ENCODE measurements around the gene ELFN1.

ELFN1 gene

DNA sequence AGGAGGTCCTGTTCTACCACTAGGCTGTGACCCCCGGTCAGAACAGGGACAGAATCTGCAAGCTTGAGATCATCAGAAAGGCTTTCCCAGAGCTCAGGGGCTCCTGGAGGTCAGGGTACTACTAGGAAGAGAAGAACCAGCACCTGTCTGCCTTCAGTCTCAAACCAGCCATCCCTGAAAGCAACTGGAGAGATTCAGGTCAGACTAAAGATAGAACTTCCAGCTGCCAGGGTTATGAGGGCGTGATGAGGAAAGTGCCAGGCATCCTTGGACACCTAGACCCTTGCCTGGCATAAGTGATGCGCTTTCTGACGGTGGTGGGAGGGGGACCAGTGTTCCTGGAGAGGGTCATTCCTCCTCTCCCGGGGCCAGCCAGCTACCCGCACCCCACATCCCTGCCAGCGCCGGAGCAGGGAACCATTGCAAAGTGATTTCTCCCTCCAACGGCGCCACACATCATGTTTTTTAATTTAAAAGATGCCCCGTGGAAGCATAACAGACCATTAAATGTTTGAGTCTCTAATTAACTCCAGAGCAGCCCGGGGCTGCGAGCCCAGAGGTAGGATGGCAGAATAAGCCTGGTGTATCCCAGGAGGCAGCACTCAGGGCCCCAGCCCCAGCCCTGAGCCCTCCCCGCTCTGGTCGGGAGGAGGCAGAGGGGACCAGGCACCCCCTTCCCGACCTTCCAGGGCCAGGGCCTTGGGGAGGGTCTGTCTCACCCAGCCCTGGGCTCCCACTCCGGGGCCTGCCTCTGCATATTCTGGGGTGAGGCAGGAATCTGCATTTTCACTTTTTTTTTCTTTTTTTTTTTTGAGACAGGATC lies 64.0 kb downstream of the ELFN1 start:
- CTCF ChIA-PET, result no interaction called here

DNA sequence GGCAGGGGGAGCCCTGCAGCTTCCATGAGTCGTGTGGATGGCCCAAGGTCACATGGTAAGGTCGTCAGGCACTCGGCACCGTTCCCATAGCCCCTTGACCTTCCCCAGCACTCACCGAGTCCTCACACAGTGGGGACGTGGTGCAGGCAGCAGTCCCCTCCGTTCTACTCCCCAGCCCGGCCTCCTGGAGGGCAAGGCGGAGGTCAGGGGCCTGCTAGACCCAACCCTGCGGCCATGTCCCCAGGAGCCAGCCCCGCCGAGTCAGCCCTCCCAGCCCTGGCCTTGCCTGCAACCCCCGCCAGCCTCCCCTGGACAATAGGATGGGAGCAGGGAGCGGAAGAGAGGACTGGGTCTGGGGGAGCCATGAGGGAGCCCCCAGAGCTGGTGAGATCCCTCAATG lies 65.2 kb downstream of the ELFN1 start:
- POLR2A ChIA-PET, result no interaction called here
- CTCF ChIA-PET, result no interaction called here
- DNase-seq (ENCODE audit: extremely low spot score), result no peak
- TF ChIP-seq BHLHE40 (IDR thresholded peaks at IDR 0.05; ENCODE audit: borderline replicate concordance) (no peak), FOXK2 (IDR thresholded peaks at IDR 0.05) (no peak), SP1 (IDR thresholded peaks at IDR 0.05) (no peak), FOXM1 (IDR thresholded peaks at IDR 0.05; ENCODE audit: borderline replicate concordance) (no peak), SUZ12 (IDR thresholded peaks at IDR 0.05) (no peak), ELF4 (IDR thresholded peaks at IDR 0.05) (no peak), ARNT (IDR thresholded peaks at IDR 0.05) (no peak), TARDBP (IDR thresholded peaks at IDR 0.05) (no peak), ZNF384 (IDR thresholded peaks at IDR 0.05) (no peak), L3MBTL2 (conservative IDR thresholded peaks at IDR 0.05) (no peak), CTBP1 (IDR thresholded peaks at IDR 0.05; ENCODE audit: borderline replicate concordance) (no peak), HDGF (IDR thresholded peaks at IDR 0.05; ENCODE audit: borderline replicate concordance) (no peak), FOXA1 (IDR thresholded peaks at IDR 0.05) (no peak), NFRKB (IDR thresholded peaks at IDR 0.05) (no peak), LEF1 (IDR thresholded peaks at IDR 0.05; ENCODE audit: borderline replicate concordance) (no peak)
- TF ChIP-seq, protein P1, sequence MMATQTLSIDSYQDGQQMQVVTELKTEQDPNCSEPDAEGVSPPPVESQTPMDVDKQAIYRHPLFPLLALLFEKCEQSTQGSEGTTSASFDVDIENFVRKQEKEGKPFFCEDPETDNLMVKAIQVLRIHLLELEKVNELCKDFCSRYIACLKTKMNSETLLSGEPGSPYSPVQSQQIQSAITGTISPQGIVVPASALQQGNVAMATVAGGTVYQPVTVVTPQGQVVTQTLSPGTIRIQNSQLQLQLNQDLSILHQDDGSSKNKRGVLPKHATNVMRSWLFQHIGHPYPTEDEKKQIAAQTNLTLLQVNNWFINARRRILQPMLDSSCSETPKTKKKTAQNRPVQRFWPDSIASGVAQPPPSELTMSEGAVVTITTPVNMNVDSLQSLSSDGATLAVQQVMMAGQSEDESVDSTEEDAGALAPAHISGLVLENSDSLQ (IDR thresholded peaks at IDR 0.05), result no peak

More for the DNA sequence above, 64.0 kb downstream of the ELFN1 start:
- TF ChIP-seq ZNF384 (IDR thresholded peaks at IDR 0.05) (no peak), TARDBP (IDR thresholded peaks at IDR 0.05) (no peak)
- POLR2A ChIA-PET, result no interaction called here
- no peak for DNase-seq (ENCODE audit: extremely low spot score)

DNA sequence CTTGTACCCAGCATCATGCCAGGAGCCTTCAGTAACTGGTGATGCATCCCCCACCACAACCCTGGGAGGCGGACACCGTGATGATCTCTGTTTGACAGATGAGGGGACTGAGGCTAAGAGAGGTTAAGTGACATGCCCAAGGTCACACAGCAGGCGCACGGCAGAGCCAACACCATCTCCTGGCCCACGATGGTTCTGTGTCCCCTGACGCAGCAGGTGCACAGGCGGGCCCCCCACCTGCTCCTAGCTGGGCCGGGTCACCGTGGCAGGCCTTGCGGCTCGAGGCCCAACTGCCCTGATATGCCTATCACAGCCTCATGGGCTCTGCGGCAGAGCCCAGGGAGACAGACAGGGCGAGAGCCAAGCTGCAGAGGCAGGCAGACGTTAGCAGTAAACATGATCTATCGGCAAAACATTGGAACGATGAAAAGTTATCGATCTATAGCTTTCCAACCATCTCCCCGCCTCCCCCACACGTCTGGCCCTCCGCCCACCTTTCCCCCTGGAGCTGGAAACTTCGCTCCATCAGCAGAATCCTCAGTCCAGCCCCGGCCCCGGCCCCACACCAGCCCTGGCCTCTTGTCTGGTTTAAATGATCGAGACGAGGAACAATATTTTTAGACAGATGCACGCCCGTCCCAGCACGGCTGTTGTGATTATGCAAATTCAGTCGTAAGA lies 65.9 kb downstream of the ELFN1 start:
- TF ChIP-seq TARDBP (IDR thresholded peaks at IDR 0.05), result no peak
- no peak for TF ChIP-seq FOXA1 (IDR thresholded peaks at IDR 0.05)
- no peak for TF ChIP-seq HDGF (IDR thresholded peaks at IDR 0.05; ENCODE audit: borderline replicate concordance)
- no peak for TF ChIP-seq FOXM1 (IDR thresholded peaks at IDR 0.05; ENCODE audit: borderline replicate concordance)
- no peak for TF ChIP-seq L3MBTL2 (conservative IDR thresholded peaks at IDR 0.05)
- TF ChIP-seq ZNF384 (IDR thresholded peaks at IDR 0.05), result no peak
- ChIA-PET CTCF (no interaction called here), POLR2A (no interaction called here)
- DNase-seq (ENCODE audit: extremely low spot score), result no peak

DNA sequence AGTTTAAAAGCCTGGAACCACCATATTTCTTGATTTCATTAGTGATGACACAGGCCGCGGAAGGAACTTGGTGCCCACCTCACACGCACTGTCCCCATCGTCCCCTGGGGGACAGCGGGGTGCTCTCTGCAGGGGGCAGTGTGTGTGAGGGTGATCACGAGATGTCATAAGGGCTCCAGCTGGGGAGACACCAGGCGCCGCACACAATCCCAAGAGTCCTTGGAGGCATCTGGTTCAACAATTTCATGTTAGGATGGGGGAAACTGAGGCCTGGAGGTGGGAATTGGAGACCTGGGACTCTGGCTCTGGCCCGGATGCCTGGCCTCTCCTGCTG lies 66.4 kb downstream of the ELFN1 start:
- CTCF ChIA-PET, result no interaction called here
- no peak for DNase-seq (ENCODE audit: extremely low spot score)
- POLR2A ChIA-PET, result no interaction called here
- TF ChIP-seq FOXK2 (IDR thresholded peaks at IDR 0.05) (no peak), TARDBP (IDR thresholded peaks at IDR 0.05) (no peak), SP1 (IDR thresholded peaks at IDR 0.05) (no peak), FOXA1 (IDR thresholded peaks at IDR 0.05) (no peak)

DNA sequence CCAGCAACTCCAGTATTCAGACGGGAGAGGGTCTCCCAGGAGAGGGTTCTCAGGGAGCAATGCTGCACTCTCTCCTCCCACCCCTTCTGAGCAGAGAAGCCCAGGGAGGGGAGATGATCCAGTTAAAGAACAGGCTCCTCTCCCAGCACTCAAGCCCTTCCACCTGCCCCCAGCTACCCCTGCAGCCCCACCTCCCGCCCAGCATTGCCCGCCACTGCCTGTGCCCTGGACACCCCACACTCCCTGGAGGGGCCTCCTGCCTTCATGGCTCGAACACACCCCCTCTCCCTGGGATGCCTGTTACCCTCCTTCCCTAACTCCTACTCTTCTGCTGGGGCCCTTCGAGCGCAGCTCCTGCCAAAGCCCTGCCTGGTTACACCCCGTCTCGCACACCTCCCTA lies 66.8 kb downstream of the ELFN1 start:
- POLR2A ChIA-PET, result no interaction called here
- CTCF ChIA-PET, result no interaction called here
- no peak for DNase-seq (ENCODE audit: extremely low spot score)
- TF ChIP-seq FOXA1 (IDR thresholded peaks at IDR 0.05) (no peak), FOXK2 (IDR thresholded peaks at IDR 0.05) (no peak), ZNF384 (IDR thresholded peaks at IDR 0.05) (no peak)

DNA sequence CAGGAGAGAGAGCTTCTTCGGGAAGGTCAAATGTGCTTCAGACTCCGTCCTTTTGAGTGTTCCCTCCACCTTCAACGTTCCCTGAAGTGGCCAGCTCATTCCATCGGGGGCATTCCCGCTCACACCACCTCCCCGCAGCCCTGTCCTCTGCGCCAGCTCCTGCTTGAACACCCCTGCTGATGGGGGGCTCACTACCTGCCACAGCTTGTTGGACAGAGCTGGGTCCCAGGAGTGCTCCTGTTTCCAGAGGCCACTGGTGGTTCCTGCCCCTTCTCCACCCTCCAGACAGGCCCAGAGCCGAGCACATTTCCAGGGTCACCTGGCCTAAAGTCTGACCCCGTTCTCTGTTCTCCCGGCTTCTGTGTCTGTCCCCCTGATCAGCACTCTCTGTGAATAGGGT lies 67.4 kb downstream of the ELFN1 start:
- TF ChIP-seq TARDBP (IDR thresholded peaks at IDR 0.05) (no peak), ELF4 (IDR thresholded peaks at IDR 0.05) (no peak), FOXK2 (IDR thresholded peaks at IDR 0.05) (no peak), SP1 (IDR thresholded peaks at IDR 0.05) (no peak), BHLHE40 (IDR thresholded peaks at IDR 0.05; ENCODE audit: borderline replicate concordance) (no peak), L3MBTL2 (conservative IDR thresholded peaks at IDR 0.05) (no peak), FOXM1 (IDR thresholded peaks at IDR 0.05; ENCODE audit: borderline replicate concordance) (no peak), SUZ12 (IDR thresholded peaks at IDR 0.05) (no peak), FOXA1 (IDR thresholded peaks at IDR 0.05) (no peak), NFRKB (IDR thresholded peaks at IDR 0.05) (no peak), CTBP1 (IDR thresholded peaks at IDR 0.05; ENCODE audit: borderline replicate concordance) (no peak), LEF1 (IDR thresholded peaks at IDR 0.05; ENCODE audit: borderline replicate concordance) (no peak), ZNF384 (IDR thresholded peaks at IDR 0.05) (no peak), ARNT (IDR thresholded peaks at IDR 0.05) (no peak), HDGF (IDR thresholded peaks at IDR 0.05; ENCODE audit: borderline replicate concordance) (no peak)
- TF ChIP-seq, protein P1 (IDR thresholded peaks at IDR 0.05), result no peak
- CTCF ChIA-PET, result no interaction called here
- POLR2A ChIA-PET, result interaction anchor here (0.9 kb wide), 1 partner anchor 162 kb away, joined by 3 read pairs; no protein-coding TSS in a partner anchor

DNA sequence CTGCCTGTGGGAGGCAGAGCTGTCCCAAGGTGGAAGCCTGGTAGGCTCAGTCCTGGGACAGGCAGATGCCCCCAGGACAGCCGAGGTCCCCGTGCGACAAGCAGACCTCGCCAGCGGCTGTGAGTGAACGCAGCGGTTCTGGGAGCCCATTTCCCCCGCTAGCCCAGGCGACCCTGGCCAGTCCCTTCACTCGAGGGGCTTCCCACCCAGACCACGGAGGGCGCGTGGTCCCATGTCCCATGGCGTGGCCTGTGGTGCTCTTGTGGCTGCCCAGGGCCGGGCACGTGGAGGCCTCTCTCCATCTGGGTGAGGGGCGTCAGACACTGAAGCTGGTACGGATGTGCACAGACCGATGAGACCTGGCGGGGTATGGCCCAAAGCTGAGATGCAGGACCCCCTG lies 67.9 kb downstream of the ELFN1 start:
- TF ChIP-seq TARDBP (IDR thresholded peaks at IDR 0.05) (no peak), LEF1 (IDR thresholded peaks at IDR 0.05; ENCODE audit: borderline replicate concordance) (no peak), ZNF384 (IDR thresholded peaks at IDR 0.05) (no peak), FOXM1 (IDR thresholded peaks at IDR 0.05; ENCODE audit: borderline replicate concordance) (no peak), L3MBTL2 (conservative IDR thresholded peaks at IDR 0.05) (no peak), FOXA1 (IDR thresholded peaks at IDR 0.05) (no peak), SP1 (IDR thresholded peaks at IDR 0.05) (no peak), BHLHE40 (IDR thresholded peaks at IDR 0.05; ENCODE audit: borderline replicate concordance) (no peak), ARNT (IDR thresholded peaks at IDR 0.05) (no peak), HDGF (IDR thresholded peaks at IDR 0.05; ENCODE audit: borderline replicate concordance) (no peak), ELF4 (IDR thresholded peaks at IDR 0.05) (no peak), CTBP1 (IDR thresholded peaks at IDR 0.05; ENCODE audit: borderline replicate concordance) (no peak), FOXK2 (IDR thresholded peaks at IDR 0.05) (no peak), SUZ12 (IDR thresholded peaks at IDR 0.05) (no peak)
- CTCF ChIA-PET, result no interaction called here
- POLR2A ChIA-PET, result interaction anchor here (0.9 kb wide), 1 partner anchor 163 kb away, joined by 3 read pairs; no protein-coding TSS in a partner anchor
- no peak for DNase-seq (ENCODE audit: extremely low spot score)

More for the DNA sequence above, 67.4 kb downstream of the ELFN1 start:
- no peak for DNase-seq (ENCODE audit: extremely low spot score)
